ENCODE data around the gene ZNF14. TPM values are rescaled to one million over a fixed set of nuclear protein-coding genes. Genes with fewer than 3 reads are reported as not detected.

The ZNF14 gene
- total and polyA plus RNA-seq, 2 donors (not counting 3 experiments of a cell fraction or from before 2014, with no cell fraction given) = 0.65 to 2.6 TPM

DNA sequence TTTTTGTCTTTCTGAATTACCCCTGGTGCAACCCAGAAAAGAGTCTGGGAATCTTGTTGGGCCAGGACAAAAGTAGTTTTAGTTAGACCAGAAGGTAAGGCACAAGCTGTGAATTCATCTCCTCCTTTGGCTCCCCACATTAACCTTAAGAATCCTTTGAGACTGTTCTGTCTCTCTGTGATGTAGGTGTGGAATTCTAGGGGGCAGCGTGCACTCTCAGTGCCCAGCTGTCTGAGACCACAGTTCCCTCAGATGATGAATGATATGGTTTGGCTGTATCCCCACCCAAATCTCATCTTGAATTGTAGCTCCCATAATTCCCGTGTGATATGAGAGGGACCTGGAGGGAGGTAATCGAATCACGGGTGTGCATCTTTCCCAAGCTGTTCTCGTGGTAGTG, 44.8 kb upstream of the ZNF14 start:
- dilution Hi-C loops (cut with MboI; ENCODE audit: extremely low pct_ligation_motif_present, low sequenced_read_pairs) (no loop called here), intact Hi-C loops (cut with micrococcal nuclease) (loop anchor here (5.0 kb wide), 2 partner anchors 90 to 390 kb away; partner anchors contain the start of genes ZNF253 and ZNF486)
- no peaks in the 10 kb centered on the region for H3K79me2 ChIP-seq (ENCODE audit: control insufficient read depth, insufficient read depth, low read length)
- BruUV-seq (replicated peaks) = no TSS peak
- no peak overlapping the region for H3K9ac ChIP-seq (replicated peaks; ENCODE audit: extremely low read depth, insufficient read depth, low read length)
- FAIRE-seq = no peak
- H2AFZ ChIP-seq (ENCODE audit: low read depth, low read length) = no peak overlapping the region
- no peak for DNase-seq (ENCODE audit: low read depth, low spot score)
- no peak overlapping the region for H3K27ac ChIP-seq (ENCODE audit: insufficient read depth, low read depth, low read length)
- no peaks in the 10 kb centered on the region for H3K9me1 ChIP-seq (replicated peaks; ENCODE audit: control insufficient read depth, extremely low read depth, insufficient read depth, low read length)
- no peak overlapping the region for H3K4me3 ChIP-seq (replicated peaks in 1 of 3; ENCODE audit: insufficient read depth in 1 of 3, low read depth in 1 of 3, low read length in 3 of 3)
- CTCF ChIA-PET = no interaction called here
- POLR2A ChIA-PET = no interaction called here
- no peaks in the 10 kb centered on the region for H3K9me3 ChIP-seq (replicated peaks; ENCODE audit: control insufficient read depth, insufficient read depth, low read length)
- H4K20me1 ChIP-seq (replicated peaks; ENCODE audit: control insufficient read depth, extremely low read depth, insufficient read depth, low read length) = no peaks in the 10 kb centered on the region
- peaks cover 10% of the 10 kb centered on the region for H3K4me1 ChIP-seq (ENCODE audit: control insufficient read depth, extremely low read depth, insufficient read depth, low read length)
- H3K27me3 ChIP-seq (ENCODE audit: control insufficient read depth in 2 of 2, insufficient read depth in 2 of 2, low read length in 2 of 2) = no peaks in the 10 kb centered on the region
- TF ChIP-seq, protein P1, sequence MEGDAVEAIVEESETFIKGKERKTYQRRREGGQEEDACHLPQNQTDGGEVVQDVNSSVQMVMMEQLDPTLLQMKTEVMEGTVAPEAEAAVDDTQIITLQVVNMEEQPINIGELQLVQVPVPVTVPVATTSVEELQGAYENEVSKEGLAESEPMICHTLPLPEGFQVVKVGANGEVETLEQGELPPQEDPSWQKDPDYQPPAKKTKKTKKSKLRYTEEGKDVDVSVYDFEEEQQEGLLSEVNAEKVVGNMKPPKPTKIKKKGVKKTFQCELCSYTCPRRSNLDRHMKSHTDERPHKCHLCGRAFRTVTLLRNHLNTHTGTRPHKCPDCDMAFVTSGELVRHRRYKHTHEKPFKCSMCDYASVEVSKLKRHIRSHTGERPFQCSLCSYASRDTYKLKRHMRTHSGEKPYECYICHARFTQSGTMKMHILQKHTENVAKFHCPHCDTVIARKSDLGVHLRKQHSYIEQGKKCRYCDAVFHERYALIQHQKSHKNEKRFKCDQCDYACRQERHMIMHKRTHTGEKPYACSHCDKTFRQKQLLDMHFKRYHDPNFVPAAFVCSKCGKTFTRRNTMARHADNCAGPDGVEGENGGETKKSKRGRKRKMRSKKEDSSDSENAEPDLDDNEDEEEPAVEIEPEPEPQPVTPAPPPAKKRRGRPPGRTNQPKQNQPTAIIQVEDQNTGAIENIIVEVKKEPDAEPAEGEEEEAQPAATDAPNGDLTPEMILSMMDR (IDR thresholded peaks at IDR 0.05; ENCODE audit: extremely low read depth in 1 of 2, insufficient read depth in 1 of 2, low read depth in 1 of 2, low read length in 2 of 2) = no peak
- TF ChIP-seq EZH2 (IDR thresholded peaks at IDR 0.05; ENCODE audit: borderline replicate concordance, low read depth, low read length, severe bottlenecking) (no peak), MYC (IDR thresholded peaks at IDR 0.05; ENCODE audit: low read depth, low read length) (no peak), JUN (IDR thresholded peaks at IDR 0.05; ENCODE audit: borderline replicate concordance, insufficient read depth, insufficient read length, low read depth) (no peak), POLR2A (IDR thresholded peaks at IDR 0.05; ENCODE audit: low read depth, low read length) (no peak), POLR2AphosphoS5 (IDR thresholded peaks at IDR 0.05; ENCODE audit: insufficient read depth, low read depth, low read length) (no peak), GATA2 (IDR thresholded peaks at IDR 0.05; ENCODE audit: insufficient read depth, insufficient read length, low read depth, low read length) (no peak), FOS (IDR thresholded peaks at IDR 0.05; ENCODE audit: borderline replicate concordance, insufficient read depth, low read length) (no peak)
- TF ChIP-seq, protein P2, sequence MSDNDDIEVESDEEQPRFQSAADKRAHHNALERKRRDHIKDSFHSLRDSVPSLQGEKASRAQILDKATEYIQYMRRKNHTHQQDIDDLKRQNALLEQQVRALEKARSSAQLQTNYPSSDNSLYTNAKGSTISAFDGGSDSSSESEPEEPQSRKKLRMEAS (IDR thresholded peaks at IDR 0.05; ENCODE audit: insufficient read depth, insufficient read length) = no peak
- no peaks in the 10 kb centered on the region for H3K36me3 ChIP-seq (ENCODE audit: control insufficient read depth in 2 of 2, extremely low read depth in 1 of 2, insufficient read depth in 2 of 2, low read length in 2 of 2)
- H3K4me2 ChIP-seq (ENCODE audit: insufficient read depth, low read length) = no peak overlapping the region
